GM12878 (cell line): ENCODE measurements around the gene SMOC1. TPM values are rescaled to one million over a fixed set of nuclear protein-coding genes. Genes with fewer than 3 reads are reported as not detected.

ENCODE experiments used
- ATAC-seq: fragments of 200-7000 bp; cut with Tn5 transposase; 3 replicates; pipeline ENCODE4 v1.9.1; 2020; ENCODE audit warnings: mild to moderate bottlenecking, moderate library complexity
- BruUV-seq: library from RNA; stranded (reverse); fragments of 400-500 nt; replicated peaks from 2 replicates; lab custom pipeline; 2021; lab: Mats Ljungman, UMichigan
- CTCF ChIA-PET: fragments of 300-600 bp; sonication (Branson Sonifier 250); formaldehyde crosslinking; extraction: SDS; loops from one replicate; lab custom pipeline; 2021; ENCODE audit warnings: inconsistent platforms; lab: Yijun Ruan, JAX
- POLR2A ChIA-PET: fragments of 350-600 bp; formaldehyde crosslinking; extraction: SDS; loops from one replicate; lab custom pipeline; 2021; ENCODE audit warnings: inconsistent platforms; lab: Charles Lee
- RAD21 ChIA-PET: fragments of 300-600 bp; sonication (Branson Sonifier 250); formaldehyde crosslinking; loops from one replicate; lab custom pipeline; 2023; ENCODE audit warnings: antibody characterized with exemption; ENCODE audit not compliant: unreplicated experiment; lab: Charles Lee
- SMC1A ChIA-PET: fragments of 300-600 bp; sonication (Branson Sonifier 250); formaldehyde crosslinking; loops from one replicate; lab custom pipeline; 2023; ENCODE audit not compliant: unreplicated experiment, uncharacterized antibody; lab: Charles Lee
- DNase-seq: peaks from one replicate; pipeline ENCODE4 v3.0.0-alpha.2; 2011; ENCODE audit warnings: low read depth, low spot score
- FAIRE-seq: peaks from 3 replicates; lab custom pipeline; 2011; peaks lifted over from hg19 to GRCh38; lab: Jason Lieb, UNC
- H2AFZ ChIP-seq: 2 replicates; pipeline ENCODE4 v1.6.0; 2011; ENCODE audit warnings: low read depth, low read length, control low read depth; ENCODE audit not compliant: control insufficient read depth
- H3K27ac ChIP-seq: 2 replicates; pipeline ENCODE4 v1.5.1; 2011; ENCODE audit warnings: control low read depth; ENCODE audit not compliant: control insufficient read depth, insufficient read depth
- H3K27me3 ChIP-seq, 2 experiments: replicated peaks in 1 of 2; 2 replicates each; pipeline versions ENCODE4 v1.6.0 to v1.6.1; 2011; ENCODE audit warnings: low read length in 1 of 2; ENCODE audit not compliant: control insufficient read depth in 2 of 2, insufficient read depth in 2 of 2
- H3K36me3 ChIP-seq, 2 experiments: 2 replicates each; pipeline ENCODE4 v1.5.1; 2011; ENCODE audit warnings: low read length in 1 of 2; ENCODE audit not compliant: control insufficient read depth in 2 of 2, insufficient read depth in 2 of 2
- H3K4me1 ChIP-seq: 2 replicates; pipeline ENCODE4 v1.6.1; 2011; ENCODE audit warnings: mild to moderate bottlenecking, low read length, moderate library complexity, mixed read lengths; ENCODE audit not compliant: control insufficient read depth, insufficient read depth
- H3K4me2 ChIP-seq: 2 replicates; pipeline ENCODE4 v1.6.0; 2011; ENCODE audit warnings: control low read depth; ENCODE audit not compliant: control insufficient read depth, insufficient read depth
- H3K4me3 ChIP-seq: fragments of 200-600 bp; sonication (generic); 2 replicates; pipeline ENCODE4 v1.5.1; 2016
- H3K79me2 ChIP-seq: 2 replicates; pipeline ENCODE4 v1.6.0; 2011; ENCODE audit warnings: low read length; ENCODE audit not compliant: control insufficient read depth, insufficient read depth
- H3K9ac ChIP-seq: 2 replicates; pipeline ENCODE4 v1.8.0; 2011; ENCODE audit warnings: low read length, control low read depth, mixed read lengths; ENCODE audit not compliant: control insufficient read depth, insufficient read depth
- H3K9me3 ChIP-seq: replicated peaks from 3 replicates; pipeline ENCODE4 v1.5.1; 2011; ENCODE audit warnings: mild to moderate bottlenecking, low read length; ENCODE audit not compliant: control insufficient read depth, insufficient read depth
- H4K20me1 ChIP-seq: 2 replicates; pipeline ENCODE4 v1.6.0; 2011; ENCODE audit not compliant: control insufficient read depth, insufficient read depth
- CEBPB ChIP-seq, 2 experiments: fragments of 150-350 bp in 1 of 2; IDR thresholded peaks; 2 replicates each; pipeline ENCODE4 v1.6.1; 2012 to 2014; ENCODE audit warnings: low read depth in 2 of 2, low read length in 2 of 2, borderline replicate concordance in 1 of 2, inconsistent platforms in 1 of 2
- ESRRA ChIP-seq: IDR thresholded peaks from 2 replicates; pipeline ENCODE4 v1.6.1; 2012; ENCODE audit warnings: mild to moderate bottlenecking, low read length, improper control_type of control experiment
- FOS ChIP-seq: IDR thresholded peaks from 3 replicates; pipeline ENCODE4 v1.6.1; 2011; ENCODE audit warnings: borderline replicate concordance; ENCODE audit not compliant: insufficient read length; ENCODE audit errors: extremely low read depth
- IKZF1 ChIP-seq: fragments of 450-650 bp; conservative IDR thresholded peaks from 2 replicates; pipeline ENCODE4 v1.6.1; 2017; ENCODE audit warnings: antibody characterized with exemption, mild to moderate bottlenecking
- JUND ChIP-seq: IDR thresholded peaks from 2 replicates; pipeline ENCODE4 v1.6.1; 2012; ENCODE audit warnings: low read depth, mild to moderate bottlenecking, low read length, improper control_type of control experiment, moderate library complexity
- MLLT1 ChIP-seq: fragments of 450-650 bp; IDR thresholded peaks from 2 replicates; pipeline ENCODE4 v1.6.1; 2016; ENCODE audit warnings: mild to moderate bottlenecking
- NRF1 ChIP-seq: conservative IDR thresholded peaks from 2 replicates; pipeline ENCODE4 v1.6.1; 2011; ENCODE audit warnings: mild to moderate bottlenecking, low read depth, low read length, improper control_type of control experiment
- PKNOX1 ChIP-seq: fragments of 450-650 bp; IDR thresholded peaks from 2 replicates; pipeline ENCODE4 v1.6.1; 2016; ENCODE audit warnings: mild to moderate bottlenecking
- PML ChIP-seq: IDR thresholded peaks from 2 replicates; pipeline ENCODE4 v1.6.1; 2012; ENCODE audit warnings: low read length, inconsistent platforms
- RELA ChIP-seq: fragments of 450-650 bp; IDR thresholded peaks from 2 replicates; pipeline ENCODE4 v1.8.0; 2014; ENCODE audit warnings: borderline replicate concordance; ENCODE audit not compliant: partially characterized antibody
- SIN3A ChIP-seq: IDR thresholded peaks from 2 replicates; pipeline ENCODE4 v1.6.1; 2012; ENCODE audit warnings: low read depth, low read length, improper control_type of control experiment
- SPI1 ChIP-seq: IDR thresholded peaks from 2 replicates; pipeline ENCODE4 v1.6.1; 2011; ENCODE audit warnings: low read depth, mild to moderate bottlenecking, low read length, moderate library complexity, borderline replicate concordance; ENCODE audit not compliant: insufficient read depth
- USF1 ChIP-seq: IDR thresholded peaks from 2 replicates; pipeline ENCODE4 v1.6.1; 2011; ENCODE audit warnings: borderline replicate concordance, low read depth, mild to moderate bottlenecking, moderate library complexity, mixed read lengths, low read length; ENCODE audit not compliant: insufficient read depth; ENCODE audit errors: extremely low read length
- YBX1 ChIP-seq: fragments of 450-650 bp; IDR thresholded peaks from 2 replicates; pipeline ENCODE4 v1.6.1; 2016; ENCODE audit warnings: antibody characterized with exemption
- ZBTB4 ChIP-seq: fragments of 450-650 bp; formaldehyde crosslinking; IDR thresholded peaks from 2 replicates; pipeline ENCODE4 v1.4.0; 2022; ENCODE audit warnings: mild to moderate bottlenecking, moderate library complexity
- ZNF217 ChIP-seq: fragments of 450-650 bp; IDR thresholded peaks from 2 replicates; pipeline ENCODE4 v1.6.1; 2017; ENCODE audit warnings: antibody characterized with exemption, mild to moderate bottlenecking
- WGBS: methylation state at CpG from one replicate; pipeline ENCODE4 v1.1.6; 2016; ENCODE audit warnings: low lambda C conversion rate; ENCODE audit not compliant: insufficient replicate concordance, insufficient coverage; ENCODE audit errors: missing lambda C conversion rate; 5-methylcytosine and 5-hydroxymethylcytosine counted together
- in situ Hi-C: fragments of 300-500 bp; cut with MboI; formaldehyde crosslinking; loops from 9 replicates; pipeline ENCODE4 v1.14.3; 2018; ENCODE audit warnings: mixed read lengths
- intact Hi-C: fragments of 100-400 bp; cut with micrococcal nuclease; formaldehyde crosslinking; loops from one replicate; pipeline ENCODE4 v1.14.2; 2022; ENCODE audit not compliant: unreplicated experiment
- polyA plus RNA-seq, 11 experiments: library from polyadenylated mRNA; depleted of rRNA in 4 of 11; unstranded in 6 of 11; stranded (reverse) in 5 of 11; fragments of >200 nt; fragmentation: Nextera tagmentation in 4 of 11; fragmentation: Illumina TruSeq in 1 of 11; extraction: Ambion mirVana in 4 of 11; extraction: Trizol in 1 of 11; gene quantifications; 1 replicate in 1 of 11; 2 replicates in 10 of 11; pipeline versions ENCODE4 v1.2.1 to v1.2.3, GENCODE V29; 2011 to 2016; ENCODE audit warnings: inconsistent platforms in 2 of 11, missing spikeins in 2 of 11, low read depth in 1 of 11
- total RNA-seq, 4 experiments: library from RNA; depleted of rRNA in 3 of 4; stranded (reverse); fragments of >200 nt in 3 of 4; fragmentation: Illumina TruSeq in 1 of 4; extraction: Trizol in 1 of 4; gene quantifications; 2 replicates each; pipeline versions ENCODE4 v1.2.1 to v1.2.3, GENCODE V29; 2013 to 2021

SMOC1 gene
- total and polyA plus RNA-seq, 10 of the 15 experiments (the other 5 are each of a cell fraction or from before 2014, with no cell fraction given): 0.03 to 0.26 (median 0.14) TPM; not detected in 7

GRCh38 chr14:69948351-69948750 lies 69.1 kb downstream of the SMOC1 start:
- CTCF ChIA-PET: interaction anchor here (0.6 to 1.0 kb wide), 3 partner anchors 8 to 369 kb away, joined by 3 read pairs; no protein-coding TSS in a partner anchor
- intact Hi-C loops: no loop called here
- no peak for DNase-seq

More at GRCh38 chr14:69948351-69948750, 69.1 kb downstream of the SMOC1 start:
- BruUV-seq: no TSS peak
- ATAC-seq (no peak), FAIRE-seq (no peak)
- Histone ChIP-seq H4K20me1 (no peaks in the 10 kb centered on the region), H3K27me3 (peaks cover 0 to 2% of the 10 kb centered on the region in 2 experiments; a peak in 2 of 4 replicates), H3K79me2 (no peaks in the 10 kb centered on the region), H3K36me3 (no peaks in the 10 kb centered on the region), H3K9me3 (no peaks in the 10 kb centered on the region; the same call in 2 of the 3 replicates), H3K27ac (no peak overlapping the region), H2AFZ (no peak overlapping the region), H3K4me1 (no peaks in the 10 kb centered on the region), H3K4me3 (no peak overlapping the region), H3K4me2 (no peak overlapping the region), H3K9ac (no peak overlapping the region)
- POLR2A ChIA-PET: no interaction called here
- 0% methylated on average over 3 of the region's 3 CpGs for WGBS
- in situ Hi-C loops: no loop called here
- RAD21 ChIA-PET: no interaction called here
- SMC1A ChIA-PET: no interaction called here
- TF ChIP-seq FOS: no peak
- no peak for TF ChIP-seq ZBTB4
- TF ChIP-seq SIN3A: no peak
- no peak for TF ChIP-seq CEBPB (IDR thresholded peaks at IDR 0.05; ENCODE audit: borderline replicate concordance in 1 of 2, low read depth in 2 of 2, low read length in 2 of 2)
- TF ChIP-seq SPI1: no peak
- no peak for TF ChIP-seq USF1
- no peak for TF ChIP-seq JUND
- no peak for TF ChIP-seq IKZF1
- TF ChIP-seq NRF1: no peak
- no peak for TF ChIP-seq ZNF217
- TF ChIP-seq YBX1: no peak
- no peak for TF ChIP-seq PKNOX1
- TF ChIP-seq MLLT1: no peak
- TF ChIP-seq PML: no peak
- no peak for TF ChIP-seq ESRRA
- TF ChIP-seq RELA: no peak
